ENCODE results near the gene SUN5.

GRCh38 chr20:32991792-32992641 lies 12.2 kb downstream of the SUN5 start:
- TF ChIP-seq JUND (IDR thresholded peaks at IDR 0.05) (no peak), TAF1 (conservative IDR thresholded peaks at IDR 0.05) (no peak), CTCF (IDR thresholded peaks at IDR 0.05; ENCODE audit: low read depth, low read length, missing input control) (no peak)
